Muscle of arm (tissue), 14 donors: Measurements from ENCODE around the gene GHRL. TPM values are rescaled to one million over a fixed set of nuclear protein-coding genes. Genes with fewer than 3 reads are reported as not detected.

Experiments used
- DNase-seq: peaks from one replicate; pipeline ENCODE4 v3.0.0-alpha.2; 2013
- long read RNA-seq, 11 donors: transcript quantifications; one replicate each; lab custom pipeline, GENCODE V29; 2026
- polyA plus RNA-seq, 12 donors: library from polyadenylated mRNA; unstranded; fragments of 120-200 nt; gene quantifications; one replicate each; pipeline ENCODE4 v1.2.1, GENCODE V29; 2013; ENCODE audit not compliant: insufficient read length in 12 of 12

The GHRL gene, protein sequence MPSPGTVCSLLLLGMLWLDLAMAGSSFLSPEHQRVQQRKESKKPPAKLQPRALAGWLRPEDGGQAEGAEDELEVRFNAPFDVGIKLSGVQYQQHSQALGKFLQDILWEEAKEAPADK
- 1 to 10 TPM in 5 of 12 donors, under 1 TPM in 5, not detected in 2; 0.27 to 1.8 (median 1.0) TPM for polyA plus RNA-seq
- long read RNA-seq, donor 1 = 0 reads
- long read RNA-seq, donor 2 = 0 reads
- long read RNA-seq, donor 3, partial matches to known transcripts = 0 of 2 reads
- long read RNA-seq, donor 3, other reads (novel, unspliced or antisense) = 0 of 2 reads
- long read RNA-seq, donor 4 = 0 reads
- long read RNA-seq, donor 5 = 0 reads
- long read RNA-seq, donor 6 = 0 reads
- long read RNA-seq, donor 7, partial matches to known transcripts = 0 of 1 reads
- long read RNA-seq, donor 7, other reads (novel, unspliced or antisense) = 0 of 1 reads
- long read RNA-seq, donor 8 = 0 reads
- long read RNA-seq, donor 9 = 0 reads
- long read RNA-seq, donor 10 = 0 reads
- long read RNA-seq, donor 11 = 0 reads

DNA sequence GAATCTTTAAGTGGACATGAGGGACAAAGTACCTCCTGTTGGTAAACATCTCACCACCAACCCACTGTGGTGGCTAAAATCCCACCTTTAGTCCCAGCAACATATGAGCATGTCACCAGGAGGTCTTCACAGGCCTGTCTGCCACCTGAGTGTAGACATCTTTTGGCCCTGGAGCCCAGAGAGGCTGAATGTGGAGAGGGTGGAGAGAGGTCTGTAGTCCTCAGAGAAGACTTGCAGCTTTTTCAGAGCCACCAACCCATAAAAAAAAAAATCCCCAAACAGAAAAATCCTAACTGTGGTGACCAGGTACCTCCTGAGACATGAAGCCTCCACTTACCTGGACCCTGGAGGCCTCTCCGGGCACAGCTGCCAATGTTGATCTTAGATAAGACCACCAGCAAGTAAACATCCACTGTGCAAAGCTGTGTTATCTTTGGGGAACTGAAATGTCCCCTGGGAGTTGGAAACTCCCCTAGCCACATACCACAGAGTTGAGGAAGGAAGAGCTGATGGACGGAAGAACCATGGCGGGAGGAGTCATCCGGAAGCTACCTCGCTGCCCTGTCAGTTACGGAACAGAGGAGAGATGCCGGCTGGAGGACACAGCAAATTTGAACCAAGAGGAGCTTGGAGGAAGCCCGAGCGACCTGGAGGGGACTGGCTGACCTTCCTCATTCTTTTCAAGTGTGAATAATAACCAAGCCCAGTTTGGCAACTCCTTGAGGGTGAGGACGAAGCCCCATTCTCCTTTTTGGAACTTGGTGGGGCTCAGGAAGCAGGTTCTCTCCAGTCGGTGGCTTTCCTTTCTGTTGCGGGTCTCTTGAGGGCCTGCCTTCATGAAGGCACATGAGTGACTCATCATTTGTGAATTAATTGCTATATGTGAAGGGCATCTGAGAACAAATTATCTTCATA, at the start of gene GHRL:
Gene GHRL, minus strand, starts transcription at position 443 of the 915 bp plus-strand sequence. CDS start 2,767 bp downstream, outside the sequence.
- no peak for DNase-seq

DNA sequence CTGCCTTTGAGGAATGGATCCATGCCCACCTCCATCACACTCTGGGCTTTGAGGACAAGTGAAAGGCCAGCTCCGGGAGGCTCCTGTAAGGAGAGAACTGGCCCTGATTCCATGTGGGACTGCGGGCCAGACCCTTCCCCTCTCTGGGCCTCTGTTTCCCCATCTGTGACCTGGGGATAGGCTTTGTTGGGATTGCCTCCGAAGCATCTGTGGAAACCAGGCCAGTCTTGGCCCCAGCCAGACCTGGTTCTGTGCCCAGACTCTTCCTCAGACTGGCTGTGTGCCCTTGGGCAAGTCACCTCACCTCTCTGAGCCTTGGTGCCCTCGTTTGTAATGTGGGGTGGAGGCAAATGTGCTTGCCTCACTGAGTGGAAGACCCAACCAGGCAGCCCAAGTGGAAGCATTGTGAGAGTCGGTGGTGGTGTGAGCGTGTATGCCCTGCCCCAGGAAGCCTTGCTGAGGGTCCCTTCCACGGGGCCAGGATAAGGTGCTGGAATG, 49.2 kb upstream of the GHRL start:
- no peak for DNase-seq

DNA sequence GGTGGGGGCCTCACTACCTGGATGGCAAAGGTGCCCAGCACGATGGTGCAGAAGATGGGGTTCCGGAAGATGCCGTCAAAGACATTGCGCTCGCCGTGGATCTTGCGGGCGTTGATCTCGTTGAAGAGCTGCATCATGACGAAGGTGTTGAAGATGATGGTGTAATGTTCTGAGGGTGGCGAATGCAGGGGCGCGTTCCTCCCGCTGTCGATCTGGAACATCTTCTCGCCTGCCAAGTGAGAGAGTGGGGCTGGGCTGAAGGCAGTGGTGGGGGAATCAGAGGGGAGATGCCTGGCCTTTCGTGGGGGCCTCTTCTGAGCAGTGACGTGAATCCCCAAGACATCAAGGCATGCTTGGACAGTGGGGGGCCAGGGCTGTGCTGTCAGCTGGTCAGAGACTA, 47.7 kb upstream of the GHRL start:
- no peak for DNase-seq

DNA sequence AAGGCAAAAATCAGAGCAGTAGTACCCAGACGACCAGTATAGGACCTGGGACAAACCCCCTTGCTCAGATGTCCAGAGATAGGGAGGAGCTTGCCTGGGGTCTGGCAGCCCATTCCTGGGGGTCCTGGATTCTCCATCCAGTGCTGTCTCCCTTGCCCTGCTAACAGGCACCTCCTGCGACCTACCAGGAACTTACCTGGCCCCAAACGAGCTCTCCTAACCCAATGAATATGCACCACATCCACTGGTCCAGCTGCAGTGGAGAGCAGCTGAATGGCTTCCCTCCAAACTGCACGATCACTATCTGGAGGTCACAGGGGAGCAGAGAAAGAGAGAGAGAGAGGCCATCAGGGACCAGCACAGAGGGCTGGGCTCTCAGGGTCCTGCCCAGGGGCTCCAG, 47.3 kb upstream of the GHRL start:
- DNase-seq = no peak

DNA sequence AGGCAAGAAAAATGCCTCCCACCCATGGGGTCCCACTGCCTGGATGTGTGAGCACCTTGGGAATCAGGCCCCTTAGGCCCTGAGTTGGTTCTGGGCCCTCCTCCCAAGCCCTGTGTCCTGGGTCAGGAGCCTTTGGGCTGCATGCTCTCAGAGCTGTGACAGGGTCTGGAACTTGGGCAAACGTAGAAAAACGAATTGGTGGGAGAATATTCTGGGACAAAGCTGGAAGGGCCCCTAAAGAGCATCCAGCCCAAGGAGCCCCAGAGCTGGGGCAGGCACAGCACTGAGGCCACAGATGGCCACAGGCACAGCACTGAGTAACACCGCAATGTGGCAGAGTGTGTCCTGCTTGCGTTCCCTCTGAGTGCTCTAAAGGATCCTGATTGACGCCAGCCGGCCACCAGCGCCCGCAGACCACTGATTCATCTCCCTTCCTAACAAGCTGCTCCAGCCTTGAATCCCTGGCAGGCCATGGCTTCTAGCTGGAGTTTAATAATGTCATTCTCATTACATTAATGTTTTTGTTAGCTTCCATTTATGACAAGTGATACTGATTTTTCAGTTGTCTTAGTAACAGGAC, 46.7 kb upstream of the GHRL start:
- DNase-seq = no peak

DNA sequence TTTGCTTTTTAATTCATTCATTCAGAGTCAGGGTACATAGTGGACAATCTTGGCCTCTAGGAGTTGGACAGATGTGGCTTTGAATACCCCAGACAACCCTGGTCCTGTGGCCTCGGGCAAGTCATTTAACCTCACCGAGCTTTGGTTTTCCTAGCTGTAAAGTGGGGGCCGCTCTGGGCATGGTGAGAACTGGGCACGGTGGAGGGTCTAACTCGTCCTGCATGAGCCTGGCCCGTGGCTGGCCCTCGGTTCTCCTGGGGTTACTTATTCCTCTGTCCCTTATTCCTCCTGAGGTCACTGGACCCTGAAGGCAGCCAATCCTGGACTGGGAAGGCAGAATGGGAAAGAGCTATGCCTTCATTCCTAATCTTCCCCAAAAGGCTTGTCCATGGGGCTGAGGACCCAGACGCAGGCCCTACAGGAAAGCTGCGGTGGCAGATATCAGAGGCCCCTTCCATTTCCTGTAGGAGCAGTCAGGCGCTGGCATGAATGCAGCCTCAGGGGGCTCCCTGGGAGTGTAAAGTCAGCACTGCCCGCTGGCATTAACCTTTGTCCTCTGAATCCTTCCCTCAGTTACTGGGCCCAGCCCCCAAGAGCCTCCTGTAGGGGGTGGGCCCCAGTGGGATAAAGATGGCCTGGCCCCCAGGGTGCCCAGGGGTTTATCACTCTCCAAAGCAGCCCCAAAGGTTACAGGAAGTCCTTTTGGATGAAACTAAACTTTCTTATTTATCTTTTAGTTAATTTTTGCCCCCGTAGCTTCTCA, 46.0 kb upstream of the GHRL start:
- no peak for DNase-seq

DNA sequence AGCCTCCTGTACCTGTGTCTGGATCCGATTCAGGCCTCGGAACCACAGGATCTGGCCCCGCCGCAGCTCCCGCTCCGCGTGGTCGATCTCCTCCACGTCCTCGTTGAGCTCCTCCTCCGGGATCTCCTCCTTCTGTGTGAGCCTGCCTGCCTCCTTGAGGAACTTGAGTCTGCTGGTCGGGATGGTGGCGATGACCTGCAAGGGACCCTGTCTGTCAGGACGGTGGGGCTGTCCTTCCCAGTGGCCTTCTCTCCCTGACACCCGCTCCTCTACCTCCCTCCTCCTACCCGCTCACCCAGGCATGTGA, 45.4 kb upstream of the GHRL start:
- no peak for DNase-seq

DNA sequence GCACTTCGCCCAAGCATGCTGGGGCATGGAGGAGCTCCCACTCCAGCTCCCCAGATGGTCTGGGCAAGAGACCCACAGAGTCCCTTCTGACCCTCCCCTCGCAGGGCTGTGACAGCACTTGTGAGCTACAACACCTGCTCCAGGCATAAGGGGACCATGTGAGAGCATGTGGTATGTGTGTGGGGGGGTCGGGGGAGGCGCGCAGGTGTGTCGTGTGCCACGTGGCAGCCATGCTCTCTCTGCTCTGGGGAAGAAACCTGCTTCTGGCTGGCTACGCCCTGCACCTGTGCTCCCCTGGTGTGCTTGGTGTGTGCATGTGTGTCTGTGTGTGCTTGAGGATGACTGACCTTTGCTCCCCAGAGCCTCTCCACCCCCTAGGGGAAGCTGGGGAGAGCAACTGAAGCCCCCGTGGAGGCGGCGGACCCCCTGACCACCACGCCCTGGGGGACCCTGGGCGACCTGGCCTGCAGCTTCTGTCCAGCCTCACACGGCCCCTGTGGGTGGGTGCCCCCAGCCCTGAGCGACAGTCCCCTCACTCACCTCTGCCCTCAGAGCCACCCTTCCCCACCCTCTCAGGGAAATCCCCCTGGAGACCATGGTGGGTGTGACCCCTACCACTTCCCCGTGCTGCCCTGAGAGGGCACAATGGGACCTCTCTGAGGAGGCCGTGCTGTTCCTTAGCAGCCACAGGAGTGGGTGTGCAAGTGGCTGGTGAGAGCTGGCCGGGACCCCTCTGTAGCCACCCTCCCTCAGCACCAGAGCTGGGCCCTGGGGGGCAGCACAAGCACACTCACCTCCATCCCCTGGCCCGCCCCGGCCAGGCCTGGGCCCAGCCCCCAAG, 44.8 kb upstream of the GHRL start:
- no peak for DNase-seq

DNA sequence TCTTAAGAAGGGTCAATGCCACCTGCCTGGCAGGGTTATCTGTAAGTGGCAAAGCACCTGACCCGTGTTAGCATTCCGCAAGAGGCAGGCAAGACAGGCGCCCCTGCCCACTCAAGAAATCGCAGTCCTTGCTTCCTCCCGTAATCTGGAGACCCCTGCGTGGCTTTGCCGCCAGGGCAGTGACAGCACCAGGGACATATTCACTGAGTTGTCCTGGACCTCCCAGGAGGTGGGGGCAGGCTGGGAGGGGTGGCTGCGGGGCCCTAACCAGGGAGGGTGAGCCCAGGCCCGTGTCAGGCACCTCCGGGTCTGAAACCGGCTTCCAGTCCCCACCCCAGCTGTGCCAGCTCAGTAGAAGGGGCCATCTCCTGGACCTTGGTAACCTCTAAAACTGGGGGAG, 44.0 kb upstream of the GHRL start:
- DNase-seq = no peak

DNA sequence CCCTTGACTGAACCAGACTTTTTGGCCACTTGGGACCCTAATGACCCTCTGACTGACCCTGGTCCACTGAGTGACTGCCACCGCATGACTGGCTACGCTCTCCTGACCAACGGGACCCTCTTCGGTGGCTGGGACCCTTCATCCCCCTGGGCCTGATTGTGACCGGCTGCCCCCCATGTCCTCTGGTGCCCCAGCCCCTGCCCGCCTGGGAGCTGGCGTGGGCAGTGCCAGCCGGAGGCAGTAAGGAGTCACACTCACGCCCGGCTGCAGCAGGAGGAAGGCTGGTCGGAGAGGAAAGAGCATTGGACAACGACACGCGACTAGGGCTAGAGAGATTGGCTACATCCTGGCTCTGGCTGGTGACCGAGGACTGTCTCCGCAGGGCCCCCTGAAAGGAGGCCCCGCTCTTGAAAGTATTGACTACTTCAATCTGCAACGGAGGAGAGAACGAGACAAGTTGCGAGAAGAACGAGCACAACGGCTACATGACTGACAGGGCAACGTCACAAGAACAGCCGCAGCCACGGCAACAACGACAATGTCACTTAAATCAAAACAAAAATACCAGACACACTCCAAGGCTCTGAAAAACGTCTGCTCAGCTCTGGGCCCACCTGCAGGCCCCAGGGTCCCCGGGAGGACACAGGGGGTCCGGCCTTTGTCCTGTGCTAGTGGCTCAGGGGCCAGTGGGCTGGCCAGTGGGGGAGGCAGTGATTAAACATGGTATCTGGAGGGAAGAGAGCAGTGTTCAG, 43.3 kb upstream of the GHRL start:
- DNase-seq = no peak

DNA sequence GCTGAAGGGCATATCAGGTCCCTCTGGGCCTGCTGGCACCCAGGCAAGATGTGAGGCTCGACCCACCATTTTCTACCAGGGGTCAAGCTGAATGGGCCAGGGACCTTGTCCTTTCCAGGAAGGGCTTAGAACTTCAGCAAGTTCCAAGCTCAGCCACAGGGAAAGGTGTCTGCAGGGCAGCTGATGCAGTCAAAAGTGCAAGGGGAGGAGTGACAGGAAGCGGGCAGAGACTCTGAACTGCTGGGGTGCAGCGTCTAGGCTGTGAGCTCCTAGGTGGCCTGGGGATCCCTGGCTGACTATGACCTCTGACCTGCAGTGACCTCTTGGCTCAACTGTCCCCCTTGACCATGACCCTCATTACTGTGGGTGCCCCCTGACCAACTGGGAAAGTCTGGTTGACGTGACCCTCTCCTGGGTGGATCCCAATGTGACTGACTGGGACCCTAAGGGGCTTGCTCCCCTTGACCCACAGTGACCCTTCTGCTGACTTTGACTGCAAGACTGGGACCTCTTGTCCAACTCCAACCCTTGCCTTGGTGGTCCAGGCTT, 42.5 kb upstream of the GHRL start:
- DNase-seq = no peak

DNA sequence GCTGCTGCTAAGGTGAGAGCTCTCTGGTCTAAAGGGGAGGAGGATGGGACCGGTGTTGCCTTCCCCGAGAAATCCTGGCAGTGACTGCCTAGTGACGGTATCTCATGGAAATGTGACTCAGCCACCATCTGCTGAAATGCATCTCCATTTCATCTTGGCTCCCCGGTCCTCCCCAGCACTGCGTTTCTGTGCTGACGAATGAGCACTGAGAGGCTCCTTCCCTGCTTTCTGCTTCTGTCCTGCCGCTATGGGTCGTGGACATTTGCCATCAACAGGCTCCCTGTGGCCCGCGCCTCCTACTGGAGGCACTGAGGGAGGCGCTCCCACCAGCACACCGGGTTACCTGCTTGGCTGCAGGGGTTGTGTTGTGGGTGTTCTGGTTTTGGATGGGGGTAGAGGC, 41.7 kb upstream of the GHRL start:
- DNase-seq = no peak

DNA sequence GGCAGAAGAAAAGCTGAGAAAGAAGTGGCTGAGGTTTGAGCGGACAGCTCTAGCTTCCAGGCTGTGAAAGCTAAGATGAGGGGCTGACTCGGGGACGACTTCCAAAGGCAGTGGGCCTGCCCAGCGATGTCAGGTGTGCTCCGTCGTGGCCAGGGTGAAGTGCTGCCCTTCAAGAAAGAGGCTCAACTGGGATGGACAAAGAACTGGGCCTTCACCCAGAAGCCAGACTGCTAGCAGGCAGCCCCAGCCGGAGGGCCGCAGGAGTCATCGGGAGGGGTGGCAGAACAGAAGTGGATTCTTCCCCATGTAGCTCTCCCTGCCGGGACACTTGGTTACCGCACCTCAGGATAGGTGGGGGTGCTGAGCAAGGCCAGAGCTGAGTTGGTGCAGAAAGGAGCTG, 41.3 kb upstream of the GHRL start:
- DNase-seq = no peak

DNA sequence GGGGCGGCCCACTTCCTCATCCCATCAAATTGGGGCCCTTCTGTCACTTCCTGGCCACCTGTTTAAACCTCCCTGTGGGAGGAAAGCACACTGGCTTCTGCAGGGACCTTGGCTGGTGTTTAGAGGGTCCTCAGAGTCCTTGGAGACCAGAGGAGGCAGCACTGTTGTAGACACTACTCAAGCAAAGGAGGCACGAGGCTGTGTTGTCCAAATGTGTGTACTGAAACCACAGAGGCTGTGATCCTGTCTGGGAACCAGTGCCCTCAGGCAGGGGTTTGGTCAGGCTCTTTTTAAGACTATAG, 40.6 kb upstream of the GHRL start:
- no peak for DNase-seq

DNA sequence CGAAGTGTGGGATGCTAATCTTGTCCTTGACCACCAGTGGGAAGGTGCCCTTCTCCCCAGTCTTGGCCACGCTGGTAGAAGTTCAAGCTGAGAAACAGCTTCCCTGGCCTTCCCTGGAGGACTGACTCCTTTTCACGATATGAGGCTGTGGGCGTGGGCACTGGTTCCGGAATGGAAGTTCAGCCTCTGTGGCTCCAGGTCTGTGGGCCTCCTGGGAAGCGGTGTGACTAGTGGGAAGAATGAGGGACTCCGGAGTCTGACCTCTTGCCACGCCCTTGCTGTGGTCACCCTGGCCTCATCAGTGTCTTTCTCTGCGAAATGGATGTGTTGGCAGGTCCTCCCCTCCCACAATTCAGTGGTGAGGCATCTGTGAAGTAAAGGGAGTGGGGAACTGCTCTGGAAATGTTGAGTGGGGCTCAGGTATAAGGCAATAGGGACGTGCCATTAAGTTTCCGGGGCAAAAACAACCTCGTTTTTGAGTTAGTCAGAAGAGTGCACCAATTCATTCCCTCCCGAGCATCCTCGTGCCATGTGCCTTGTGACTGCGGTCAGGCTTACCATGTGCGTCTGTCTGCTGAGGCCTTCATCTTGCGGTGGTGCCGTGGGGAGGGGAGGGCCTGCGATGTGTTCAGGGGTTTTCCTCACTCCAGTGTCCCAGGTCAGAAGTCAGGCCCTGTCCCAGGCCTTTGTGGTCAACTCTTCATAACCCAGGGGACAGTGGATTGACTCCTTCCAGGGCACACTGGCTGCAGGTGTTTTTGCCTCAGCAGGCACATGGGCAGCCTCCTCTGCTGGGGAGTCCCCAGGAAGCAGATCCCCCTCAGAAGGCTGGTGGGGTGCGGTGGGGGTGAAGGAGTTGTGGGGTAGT, 40.0 kb upstream of the GHRL start:
- no peak for DNase-seq

DNA sequence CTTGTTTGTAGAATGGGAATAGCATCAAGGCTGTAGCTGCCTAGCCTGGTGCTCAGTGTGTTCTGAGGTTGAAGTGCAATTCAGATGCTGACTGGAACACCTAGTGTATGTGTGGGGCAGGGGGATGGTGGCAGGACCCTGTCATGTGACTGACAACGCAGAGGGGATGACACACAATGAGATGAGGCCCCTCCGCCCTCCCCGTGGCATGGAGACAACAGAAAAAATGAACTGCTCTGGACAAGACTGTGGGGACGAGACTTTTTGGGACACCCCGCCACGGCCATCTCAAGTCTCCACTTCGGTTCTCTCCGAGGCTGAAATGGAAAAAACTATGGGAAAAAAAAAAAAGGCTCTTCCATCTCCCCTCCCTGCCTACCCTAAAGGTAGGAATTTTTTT, 38.6 kb upstream of the GHRL start:
- no peak for DNase-seq

DNA sequence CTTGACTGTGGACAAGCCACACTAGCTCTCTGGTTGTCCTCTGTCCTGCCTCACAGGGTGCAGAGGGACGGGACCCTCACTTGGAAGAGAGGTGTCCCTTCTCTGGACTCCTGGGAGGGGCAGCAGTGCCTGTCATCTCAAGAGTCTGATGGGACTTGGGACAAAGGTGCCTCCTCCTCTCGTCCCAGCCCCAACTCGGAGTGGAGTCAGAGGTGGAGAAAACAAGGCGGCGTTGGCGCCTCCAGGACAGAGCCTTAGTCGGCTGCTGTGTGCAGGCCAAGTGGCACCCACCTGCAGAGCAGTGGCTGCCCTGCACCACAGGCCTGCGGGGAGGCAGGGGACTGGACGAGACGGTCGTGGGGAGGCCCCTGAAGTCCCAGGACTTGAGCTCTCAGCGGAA, 37.6 kb upstream of the GHRL start:
- no peak for DNase-seq

DNA sequence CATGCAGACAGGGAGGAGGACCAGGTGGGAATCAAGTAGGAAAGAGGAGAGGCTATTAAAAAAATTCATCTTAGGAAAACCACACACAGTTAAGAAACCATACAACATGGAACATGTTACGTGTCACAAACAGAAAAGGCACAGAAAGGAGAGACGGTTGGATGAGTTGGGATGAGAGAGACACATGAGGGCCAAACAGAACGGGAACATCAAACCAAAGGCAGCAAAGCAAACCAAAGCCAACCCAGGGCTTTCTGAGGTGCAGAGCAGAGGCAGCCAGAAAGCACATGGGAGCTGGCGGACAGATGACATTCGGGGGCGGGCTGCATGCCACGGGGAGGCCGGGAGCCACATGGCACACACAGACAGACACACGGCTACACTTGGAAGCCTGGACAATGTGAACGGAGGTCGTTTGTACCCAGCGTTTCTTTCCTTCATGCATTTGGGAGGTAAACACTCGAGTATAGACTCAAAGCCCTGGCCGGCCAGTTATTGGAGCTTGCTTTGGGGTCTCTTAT, 36.8 kb upstream of the GHRL start:
- no peak for DNase-seq
